ENCODE results near the gene NAV2. TPM values are rescaled to one million over a fixed set of nuclear protein-coding genes. Genes with fewer than 3 reads are reported as not detected.

Gene NAV2
- total RNA-seq, 1 experiment from 2014 or later, result 46.3 TPM

DNA sequence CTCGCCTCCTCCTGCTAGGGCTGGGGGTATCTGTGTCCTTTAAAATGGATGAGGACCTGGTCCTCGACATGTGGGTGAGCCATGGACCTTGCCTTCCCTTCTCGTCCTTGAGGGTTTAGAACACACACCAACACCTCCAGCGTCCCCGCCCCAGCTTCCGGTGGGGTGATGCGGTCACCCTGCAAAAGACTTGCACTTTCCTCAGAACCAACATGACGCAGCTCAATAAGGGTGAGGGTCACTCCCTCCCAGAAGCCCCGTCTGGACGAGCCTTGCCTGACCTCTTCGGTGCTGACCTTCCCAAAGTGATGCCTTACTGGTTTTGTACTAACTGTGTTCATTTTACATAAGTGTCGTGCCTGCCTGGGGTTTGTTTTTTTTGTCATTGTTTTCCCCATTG is 406.7 kb downstream of the NAV2 start:
- no peak overlapping the region for H2BK12ac ChIP-seq (ENCODE audit: insufficient read length, low read depth, low read length)
- H3K4ac ChIP-seq (ENCODE audit: low read depth, low read length), result no peak overlapping the region
- no peak overlapping the region for H3K14ac ChIP-seq (ENCODE audit: insufficient read depth, low read length)
- H2BK5ac ChIP-seq (ENCODE audit: insufficient read length, low read length), result no peak overlapping the region
- no peaks in the 10 kb centered on the region for H3K79me2 ChIP-seq (ENCODE audit: insufficient read depth, low read length)
- no peak overlapping the region for H2AFZ ChIP-seq (ENCODE audit: low read length)
- WGBS (ENCODE audit: extremely low coverage, insufficient read length, low lambda C conversion rate), result no CpG with 5 or more reads among the region's 12 CpGs
- H3K23me2 ChIP-seq (ENCODE audit: insufficient read length, low read depth, low read length, poor library complexity, severe bottlenecking), result no peaks in the 10 kb centered on the region
- no peak overlapping the region for H2AK5ac ChIP-seq (ENCODE audit: insufficient read length, low read length)
- no peaks in the 10 kb centered on the region for H3K9me3 ChIP-seq (ENCODE audit: control insufficient read depth, low read depth, low read length)
- H2BK120ac ChIP-seq (ENCODE audit: low read depth, low read length, poor library complexity, severe bottlenecking), result no peak overlapping the region
- no peaks in the 10 kb centered on the region for H4K20me1 ChIP-seq (ENCODE audit: control insufficient read depth, insufficient read depth, insufficient read length)
- H3K18ac ChIP-seq (ENCODE audit: insufficient read length, low read depth, low read length), result no peak overlapping the region
- Mint-ChIP-seq H3K27ac (0 out of 7 replicates have a peak overlapping the region, but pooled peaks of 1 of the 3 experiments have one; percentile 35), H3K4me3 (no peak overlapping the region), H3K27me3 (ENCODE audit: low read depth) (no peaks in the 10 kb centered on the region), H3K9me3 (no peaks in the 10 kb centered on the region), H3K4me1 (no peaks in the 10 kb centered on the region), H3K36me3 (ENCODE audit: insufficient read depth in 1 of 3, low read depth in 3 of 3) (peaks cover 28 to 50% (median 49%) of the 10 kb centered on the region in 3 experiments; a peak in 6 of 7 replicates)
- H3K27ac ChIP-seq (ENCODE audit: insufficient read length, low read depth, low read length), result no peak overlapping the region
- H2BK15ac ChIP-seq (ENCODE audit: low read depth, low read length), result no peak overlapping the region
- H3K4me2 ChIP-seq (ENCODE audit: insufficient read depth, insufficient read length, low read length), result no peak overlapping the region
- no peak overlapping the region for H4K5ac ChIP-seq (ENCODE audit: insufficient read length, low read depth, low read length)
- no peak overlapping the region for H3K56ac ChIP-seq (ENCODE audit: insufficient read length, low read depth, low read length)
- no peak overlapping the region for H4K8ac ChIP-seq (replicated peaks; ENCODE audit: insufficient read length, low read depth, low read length)
- no peak for DNase-seq
- no peak overlapping the region for H3K23ac ChIP-seq (ENCODE audit: insufficient read length, low read depth, low read length)
- no peak overlapping the region for H3K9ac ChIP-seq (ENCODE audit: extremely low read depth, insufficient read length, low read length)
- H3T11ph ChIP-seq (ENCODE audit: low read length), result no peak overlapping the region
- no peak overlapping the region for H2BK20ac ChIP-seq (ENCODE audit: low read depth, low read length, poor library complexity, severe bottlenecking)
- no peaks in the 10 kb centered on the region for H3K79me1 ChIP-seq (ENCODE audit: insufficient read depth, low read depth, low read length, poor library complexity, severe bottlenecking)
- TF ChIP-seq, protein P1, sequence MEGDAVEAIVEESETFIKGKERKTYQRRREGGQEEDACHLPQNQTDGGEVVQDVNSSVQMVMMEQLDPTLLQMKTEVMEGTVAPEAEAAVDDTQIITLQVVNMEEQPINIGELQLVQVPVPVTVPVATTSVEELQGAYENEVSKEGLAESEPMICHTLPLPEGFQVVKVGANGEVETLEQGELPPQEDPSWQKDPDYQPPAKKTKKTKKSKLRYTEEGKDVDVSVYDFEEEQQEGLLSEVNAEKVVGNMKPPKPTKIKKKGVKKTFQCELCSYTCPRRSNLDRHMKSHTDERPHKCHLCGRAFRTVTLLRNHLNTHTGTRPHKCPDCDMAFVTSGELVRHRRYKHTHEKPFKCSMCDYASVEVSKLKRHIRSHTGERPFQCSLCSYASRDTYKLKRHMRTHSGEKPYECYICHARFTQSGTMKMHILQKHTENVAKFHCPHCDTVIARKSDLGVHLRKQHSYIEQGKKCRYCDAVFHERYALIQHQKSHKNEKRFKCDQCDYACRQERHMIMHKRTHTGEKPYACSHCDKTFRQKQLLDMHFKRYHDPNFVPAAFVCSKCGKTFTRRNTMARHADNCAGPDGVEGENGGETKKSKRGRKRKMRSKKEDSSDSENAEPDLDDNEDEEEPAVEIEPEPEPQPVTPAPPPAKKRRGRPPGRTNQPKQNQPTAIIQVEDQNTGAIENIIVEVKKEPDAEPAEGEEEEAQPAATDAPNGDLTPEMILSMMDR (conservative IDR thresholded peaks at IDR 0.05), result no peak
- H3K4me1 ChIP-seq (ENCODE audit: insufficient read depth, low read length), result no peaks in the 10 kb centered on the region
- H4K91ac ChIP-seq (ENCODE audit: insufficient read length, low read depth, low read length), result no peak overlapping the region
- H3K27me3 ChIP-seq (ENCODE audit: insufficient read depth, low read length), result no peaks in the 10 kb centered on the region
